ENCODE results near the gene NDST1.

The NDST1 gene

DNA sequence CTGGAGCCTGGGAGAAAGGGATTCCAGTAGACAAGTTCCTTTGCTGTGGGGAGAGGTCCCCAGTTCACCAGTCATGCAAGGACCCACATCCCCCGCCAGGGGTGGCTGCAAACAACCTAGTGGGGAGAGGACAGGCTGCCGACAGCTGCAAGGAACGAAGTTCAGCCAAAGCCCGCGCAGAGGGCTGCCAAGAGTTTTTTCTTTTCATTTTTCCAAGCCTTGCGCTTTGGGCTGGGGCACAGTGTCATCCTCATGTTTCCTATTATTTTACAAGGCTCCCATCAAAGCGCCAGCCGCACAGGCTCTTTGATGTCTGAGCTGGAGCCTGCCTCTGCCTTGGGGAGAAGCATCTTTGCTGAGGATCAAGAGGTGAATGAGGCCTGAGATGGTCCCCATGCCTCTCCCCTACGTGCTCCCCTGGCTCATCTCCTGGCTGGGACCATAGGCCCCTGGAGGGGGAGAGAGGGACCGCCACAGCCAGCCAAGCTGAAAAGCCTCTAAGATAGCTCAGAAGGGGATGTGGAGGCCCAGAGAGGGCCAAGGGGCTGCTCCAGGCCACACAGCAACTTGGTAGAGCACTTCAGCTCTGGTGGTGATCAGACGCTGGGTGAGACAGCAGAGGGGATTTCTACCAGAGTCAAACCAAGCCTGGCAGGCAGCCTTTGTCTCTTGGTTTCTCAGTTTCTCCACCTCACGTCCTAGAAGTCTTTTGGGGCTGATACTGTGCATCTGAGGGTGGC, 82.1 kb downstream of the NDST1 start:
- Histone ChIP-seq H3K9ac (ENCODE audit: low read depth, low read length) (no peak overlapping the region), H3K9me3 (ENCODE audit: control insufficient read depth, insufficient read depth, low read length) (no peaks in the 10 kb centered on the region), H3K4me1 (ENCODE audit: insufficient read depth, low read length) (peaks cover 5% of the 10 kb centered on the region; the same call in 1 of the 2 replicates), H3K36me3 (ENCODE audit: insufficient read depth, low read length) (no peaks in the 10 kb centered on the region)

DNA sequence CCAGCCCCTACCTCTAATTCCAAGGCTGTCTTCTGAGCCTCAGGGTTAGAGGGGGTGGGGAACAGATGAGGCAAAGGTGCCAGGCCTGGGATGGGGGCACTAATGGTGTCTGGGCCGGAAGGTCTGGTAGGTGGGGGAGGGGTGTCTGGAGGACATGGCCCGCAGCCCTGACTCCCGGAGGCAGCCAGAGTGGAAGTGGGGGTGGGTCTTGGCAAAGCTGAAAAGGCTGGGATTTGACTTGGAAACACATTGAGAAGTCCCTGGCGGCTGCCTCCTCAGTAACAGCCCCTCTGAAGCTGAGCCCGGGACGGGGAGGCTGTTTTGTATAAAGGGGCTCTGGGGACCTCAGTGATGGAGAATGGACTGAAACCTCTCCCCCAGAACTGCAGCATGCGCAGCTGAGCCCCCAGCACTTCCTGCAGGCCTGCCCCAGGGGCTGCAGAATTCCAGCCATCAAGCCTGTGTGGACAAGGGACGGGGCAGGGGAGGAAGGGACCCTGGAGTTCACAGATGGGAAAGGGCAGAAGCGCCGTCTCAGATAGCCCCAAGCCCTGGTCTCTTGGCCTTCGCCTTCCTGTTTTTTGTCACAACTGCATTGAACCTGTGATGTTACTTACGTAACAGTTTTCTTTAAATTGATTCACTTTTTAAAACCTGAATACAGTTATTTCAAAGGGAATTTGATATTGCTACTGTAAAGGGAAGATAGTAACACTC, 83.2 kb downstream of the NDST1 start:
- no peak overlapping the region for H3K9ac ChIP-seq (ENCODE audit: low read depth, low read length)
- H3K9me3 ChIP-seq (ENCODE audit: control insufficient read depth, insufficient read depth, low read length): no peaks in the 10 kb centered on the region
- H3K36me3 ChIP-seq (ENCODE audit: insufficient read depth, low read length): no peaks in the 10 kb centered on the region
- H3K4me1 ChIP-seq (ENCODE audit: insufficient read depth, low read length): peaks cover 13% of the 10 kb centered on the region; the same call in 1 of the 2 replicates

DNA sequence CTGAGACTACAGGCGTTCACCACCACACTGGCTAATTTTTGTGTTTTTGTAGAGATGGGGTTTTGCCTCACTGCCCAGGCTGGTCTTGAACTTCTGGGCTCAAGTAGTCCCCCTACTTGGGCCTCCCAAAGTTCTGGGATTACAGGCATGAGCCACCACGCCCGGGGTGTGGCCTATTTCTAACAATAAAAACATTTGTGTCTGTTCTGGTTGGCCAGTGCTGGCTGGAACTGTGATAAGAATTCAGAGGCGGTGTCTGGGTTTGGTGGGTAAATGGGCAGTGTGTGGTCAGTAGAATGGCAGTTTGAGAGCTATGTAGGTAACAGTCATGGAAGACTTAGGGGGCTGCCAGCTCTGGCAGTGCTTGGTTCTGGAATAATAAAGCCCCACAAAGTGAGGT, 85.7 kb downstream of the NDST1 start:
- no peaks in the 10 kb centered on the region for H3K36me3 ChIP-seq (ENCODE audit: insufficient read depth, low read length)
- no peaks in the 10 kb centered on the region for H3K9me3 ChIP-seq (ENCODE audit: control insufficient read depth, insufficient read depth, low read length)
- peaks cover 13% of the 10 kb centered on the region; the same call in 1 of the 2 replicates for H3K4me1 ChIP-seq (ENCODE audit: insufficient read depth, low read length)
- H3K9ac ChIP-seq (ENCODE audit: low read depth, low read length): no peak overlapping the region

DNA sequence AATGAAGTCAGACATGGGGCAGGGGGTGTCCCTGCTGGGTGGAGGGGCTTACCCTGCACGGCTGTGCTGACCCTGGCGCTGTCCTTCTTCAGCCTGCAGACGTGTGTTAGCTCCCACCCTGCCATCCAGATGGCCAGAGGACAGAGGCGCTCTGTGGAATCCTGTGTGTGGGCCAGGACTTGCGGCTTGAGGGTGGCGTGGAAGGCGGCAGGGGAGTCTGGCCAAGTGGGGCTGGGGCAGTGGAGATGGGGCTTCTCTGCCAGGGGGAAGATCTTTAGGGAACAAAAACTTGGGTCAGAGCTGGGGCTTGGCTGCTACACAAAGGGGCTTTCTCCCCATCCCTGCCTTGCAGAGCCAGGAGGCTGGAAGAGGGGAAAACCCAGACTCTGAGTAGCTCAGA, 86.1 kb downstream of the NDST1 start:
- Histone ChIP-seq H3K4me1 (ENCODE audit: insufficient read depth, low read length) (peaks cover 13% of the 10 kb centered on the region; the same call in 1 of the 2 replicates), H3K9me3 (ENCODE audit: control insufficient read depth, insufficient read depth, low read length) (no peaks in the 10 kb centered on the region), H3K36me3 (ENCODE audit: insufficient read depth, low read length) (no peaks in the 10 kb centered on the region), H3K9ac (ENCODE audit: low read depth, low read length) (no peak overlapping the region)

DNA sequence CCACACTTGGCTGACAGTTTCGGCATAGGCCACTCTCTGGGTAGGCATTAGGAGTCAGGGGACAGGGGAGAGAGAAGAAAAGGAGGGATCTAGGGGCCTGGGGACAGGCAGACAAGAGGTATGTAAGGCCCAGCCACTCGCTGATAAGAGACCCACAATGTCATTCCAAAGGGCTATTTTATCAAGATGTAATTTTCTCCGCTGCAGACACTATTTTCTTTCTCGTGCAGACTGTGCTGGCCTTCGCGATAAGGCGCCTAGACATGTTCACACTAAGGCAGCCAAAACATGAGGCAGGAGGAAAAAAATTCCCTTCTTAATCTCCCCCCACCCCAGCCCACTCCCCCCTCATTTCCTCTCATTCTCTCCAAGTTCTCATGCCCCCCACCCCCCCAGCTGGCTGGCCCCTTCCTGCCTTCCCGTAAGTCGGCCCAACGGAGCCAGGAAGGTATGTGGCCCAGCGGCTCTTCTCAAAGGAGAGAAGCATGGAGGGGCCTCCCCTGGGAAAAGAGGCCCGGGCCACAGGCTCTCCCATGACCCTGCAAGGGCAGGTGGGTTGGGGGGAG, 87.6 kb downstream of the NDST1 start:
- H3K9ac ChIP-seq (ENCODE audit: low read depth, low read length): no peak overlapping the region
- H3K36me3 ChIP-seq (ENCODE audit: insufficient read depth, low read length): no peaks in the 10 kb centered on the region
- H3K9me3 ChIP-seq (ENCODE audit: control insufficient read depth, insufficient read depth, low read length): no peaks in the 10 kb centered on the region
- H3K4me1 ChIP-seq (ENCODE audit: insufficient read depth, low read length): peaks cover 12% of the 10 kb centered on the region; the same call in 1 of the 2 replicates

DNA sequence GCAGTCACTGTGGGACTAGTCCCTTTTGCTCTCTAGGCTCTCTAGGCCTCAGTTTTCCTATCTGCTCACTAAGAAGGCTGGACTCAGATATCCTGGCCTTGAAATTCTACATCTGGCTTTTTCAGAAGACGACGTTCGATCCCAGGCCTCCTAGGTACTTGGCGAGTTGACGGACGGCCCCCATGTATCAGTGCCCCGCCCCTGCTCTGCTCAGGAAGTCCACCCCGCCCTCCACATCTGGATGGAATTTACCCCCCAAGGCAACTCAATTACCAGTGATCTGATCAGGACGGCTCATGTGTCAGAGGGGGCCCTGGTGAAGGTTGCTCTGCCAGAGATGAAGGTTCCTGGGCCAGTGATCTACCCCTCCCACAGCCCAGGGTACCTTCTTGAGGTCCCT, 88.4 kb downstream of the NDST1 start:
- no peaks in the 10 kb centered on the region for H3K36me3 ChIP-seq (ENCODE audit: insufficient read depth, low read length)
- peaks cover 9% of the 10 kb centered on the region; the same call in 1 of the 2 replicates for H3K4me1 ChIP-seq (ENCODE audit: insufficient read depth, low read length)
- no peaks in the 10 kb centered on the region for H3K9me3 ChIP-seq (ENCODE audit: control insufficient read depth, insufficient read depth, low read length)
- no peak overlapping the region for H3K9ac ChIP-seq (ENCODE audit: low read depth, low read length)

DNA sequence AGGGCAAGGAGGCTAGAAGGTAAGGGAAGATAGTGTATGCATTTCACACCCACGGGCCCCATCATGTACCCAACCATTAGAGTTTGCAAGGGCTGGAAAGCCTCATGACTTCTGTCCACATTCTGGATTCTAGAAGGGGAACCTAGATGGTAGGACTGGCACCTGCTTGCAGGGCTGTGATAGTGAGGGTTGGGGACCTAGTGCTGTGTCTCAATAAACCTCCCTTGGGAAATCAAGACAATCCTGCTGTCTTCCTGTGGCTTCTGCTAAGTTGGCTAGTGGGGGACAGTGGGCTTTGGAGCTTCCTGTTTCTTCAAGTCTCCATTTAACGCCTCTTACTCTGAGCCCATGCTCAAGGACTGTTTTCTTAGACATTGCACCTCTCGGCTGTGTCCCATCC, 88.9 kb downstream of the NDST1 start:
- H3K9ac ChIP-seq (ENCODE audit: low read depth, low read length): no peak overlapping the region
- H3K9me3 ChIP-seq (ENCODE audit: control insufficient read depth, insufficient read depth, low read length): no peaks in the 10 kb centered on the region
- H3K4me1 ChIP-seq (ENCODE audit: insufficient read depth, low read length): peaks cover 9% of the 10 kb centered on the region; the same call in 1 of the 2 replicates
- H3K36me3 ChIP-seq (ENCODE audit: insufficient read depth, low read length): no peaks in the 10 kb centered on the region

DNA sequence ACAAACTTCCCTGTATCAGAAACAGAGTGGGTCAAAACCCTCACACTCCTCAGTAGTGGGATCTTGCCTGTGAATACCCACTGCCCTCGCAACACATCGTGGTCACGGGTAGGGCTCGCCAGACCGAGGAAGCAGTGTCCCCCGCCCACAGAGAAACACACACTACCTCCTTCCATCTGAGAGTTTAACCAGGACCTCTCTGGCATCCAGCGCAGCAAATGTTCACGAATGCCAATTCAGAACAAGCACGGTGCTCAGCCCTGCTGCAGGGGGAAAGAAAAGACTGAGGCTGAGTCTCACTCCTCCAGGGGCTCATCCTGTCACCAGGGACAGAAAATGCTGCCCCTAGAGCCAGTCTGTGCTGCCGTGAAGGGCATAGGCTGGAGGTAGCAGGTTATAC, 90.1 kb downstream of the NDST1 start:
- H3K36me3 ChIP-seq (ENCODE audit: insufficient read depth, low read length): no peaks in the 10 kb centered on the region
- no peaks in the 10 kb centered on the region for H3K9me3 ChIP-seq (ENCODE audit: control insufficient read depth, insufficient read depth, low read length)
- H3K9ac ChIP-seq (ENCODE audit: low read depth, low read length): no peak overlapping the region
- H3K4me1 ChIP-seq (ENCODE audit: insufficient read depth, low read length): peaks cover 9% of the 10 kb centered on the region; the same call in 1 of the 2 replicates

DNA sequence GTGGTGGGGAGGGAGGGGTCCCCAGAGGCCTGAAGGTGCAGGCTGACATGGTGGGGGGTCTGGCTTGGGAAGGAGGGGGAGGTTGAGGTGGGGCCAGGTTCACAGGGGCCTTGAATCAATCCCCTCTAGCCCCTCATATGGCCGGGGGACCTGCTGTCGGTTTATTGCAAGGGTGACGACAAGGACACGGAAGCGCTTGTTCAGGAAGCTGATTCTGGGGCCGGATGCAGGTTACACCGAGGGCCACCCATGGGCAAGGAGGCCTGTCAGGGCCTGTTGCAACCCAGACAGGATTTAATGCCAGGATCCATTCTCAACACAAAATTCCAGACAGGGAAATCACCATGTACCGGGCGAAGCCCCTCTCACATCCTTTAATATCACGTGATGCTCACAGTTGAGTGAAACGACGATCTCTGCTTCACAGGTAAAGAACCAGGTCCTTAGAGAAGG, 90.9 kb downstream of the NDST1 start:
- Histone ChIP-seq H3K9me3 (ENCODE audit: control insufficient read depth, insufficient read depth, low read length) (no peaks in the 10 kb centered on the region), H3K4me1 (ENCODE audit: insufficient read depth, low read length) (peaks cover 9% of the 10 kb centered on the region; the same call in 1 of the 2 replicates), H3K36me3 (ENCODE audit: insufficient read depth, low read length) (no peaks in the 10 kb centered on the region), H3K9ac (ENCODE audit: low read depth, low read length) (no peak overlapping the region)

DNA sequence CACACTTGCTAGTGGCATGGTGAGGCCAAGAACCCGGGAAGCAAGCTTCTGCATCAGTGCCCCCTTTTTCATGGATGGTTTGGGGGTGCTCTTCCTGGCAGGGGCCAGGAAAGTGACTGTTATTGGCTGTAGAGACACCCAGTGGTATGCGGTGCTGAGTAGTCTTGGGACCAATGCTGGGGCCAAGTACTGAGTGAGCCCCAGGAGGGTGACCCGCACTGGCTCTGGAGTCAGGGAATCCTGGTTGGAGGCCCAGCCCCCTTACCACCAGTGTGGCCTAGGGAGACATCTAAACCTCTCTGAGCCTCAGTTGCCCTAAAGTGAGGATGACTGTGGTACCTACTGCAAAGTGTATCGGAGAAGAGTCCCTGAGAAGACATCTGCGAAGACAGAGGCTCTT, 91.3 kb downstream of the NDST1 start:
- peaks cover 9% of the 10 kb centered on the region; the same call in 1 of the 2 replicates for H3K4me1 ChIP-seq (ENCODE audit: insufficient read depth, low read length)
- H3K9ac ChIP-seq (ENCODE audit: low read depth, low read length): no peak overlapping the region
- H3K36me3 ChIP-seq (ENCODE audit: insufficient read depth, low read length): no peaks in the 10 kb centered on the region
- no peaks in the 10 kb centered on the region for H3K9me3 ChIP-seq (ENCODE audit: control insufficient read depth, insufficient read depth, low read length)

DNA sequence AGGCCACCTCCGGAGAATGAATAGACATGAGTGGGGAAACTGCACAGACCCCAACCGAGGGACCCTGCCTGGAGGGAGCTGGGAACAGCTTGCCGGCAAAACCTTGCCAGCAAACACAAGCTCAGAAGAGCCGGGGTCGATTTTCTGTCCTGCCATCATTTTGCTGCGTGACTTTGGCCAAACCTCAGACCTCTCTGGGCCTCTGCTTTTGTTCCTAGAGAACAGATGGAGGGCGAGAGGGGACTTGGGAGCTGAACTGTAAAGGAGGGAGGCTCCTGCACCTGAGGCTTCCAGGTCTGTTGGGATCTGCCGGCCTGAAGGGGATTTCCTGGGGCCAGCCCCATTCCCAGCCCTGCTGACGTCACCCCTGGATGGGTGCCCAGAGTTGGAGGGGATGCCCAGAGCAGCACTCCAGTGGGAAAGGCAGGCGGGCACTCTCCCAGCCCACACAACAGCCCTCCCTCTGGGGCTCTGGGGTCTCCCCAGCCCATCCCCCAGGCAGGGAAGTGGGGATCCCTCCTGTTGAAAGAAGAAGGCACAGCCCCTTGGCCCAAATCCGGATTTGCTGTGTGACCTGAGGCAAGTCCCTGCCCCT, 92.1 kb downstream of the NDST1 start:
- peaks cover 9% of the 10 kb centered on the region; the same call in 1 of the 2 replicates for H3K4me1 ChIP-seq (ENCODE audit: insufficient read depth, low read length)
- H3K9ac ChIP-seq (ENCODE audit: low read depth, low read length): no peak overlapping the region
- H3K9me3 ChIP-seq (ENCODE audit: control insufficient read depth, insufficient read depth, low read length): no peaks in the 10 kb centered on the region
- no peaks in the 10 kb centered on the region for H3K36me3 ChIP-seq (ENCODE audit: insufficient read depth, low read length)

DNA sequence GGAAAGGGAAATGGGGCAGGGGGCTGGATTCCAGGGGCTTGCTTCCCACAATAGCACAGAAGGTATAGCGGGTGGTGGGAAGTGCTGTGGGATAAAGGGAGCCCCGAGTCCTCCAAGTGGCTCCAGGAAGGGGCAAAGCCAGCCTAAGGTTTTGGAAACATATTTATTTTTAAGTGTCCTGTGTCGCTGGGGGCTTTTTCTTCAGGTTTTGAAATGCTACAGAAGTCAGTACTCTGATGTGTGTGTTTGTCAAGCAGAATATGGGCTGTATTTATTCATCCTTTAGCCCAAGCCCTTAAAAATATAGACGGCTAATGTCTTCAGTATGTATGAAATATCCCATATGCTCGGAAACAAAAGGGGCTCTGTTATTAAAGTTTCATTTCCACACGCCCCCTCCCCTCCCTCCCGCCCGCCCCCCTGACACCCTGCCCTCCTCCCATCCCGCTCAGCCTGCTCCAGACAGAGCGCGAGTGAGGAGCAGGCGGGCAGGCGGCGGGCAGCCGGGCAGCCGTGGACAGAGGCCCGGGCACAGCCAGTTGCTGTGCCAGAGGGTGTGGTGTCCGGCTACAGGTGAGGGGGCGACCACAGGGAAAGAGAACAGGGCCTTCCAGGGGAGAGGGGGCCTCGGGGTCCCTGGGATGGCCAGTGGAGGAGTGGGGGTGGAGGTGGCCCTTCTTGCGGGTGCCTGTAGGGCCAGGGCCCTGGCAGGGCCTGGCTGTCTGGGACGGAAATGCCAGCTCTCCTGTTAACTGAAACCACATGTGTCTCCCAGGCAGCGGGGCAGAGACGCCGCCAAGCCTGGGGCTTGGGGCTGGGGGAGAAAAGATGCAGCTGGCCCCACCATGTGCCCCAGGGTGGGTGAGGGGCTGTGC, 92.9 kb downstream of the NDST1 start:
- Histone ChIP-seq H3K36me3 (ENCODE audit: insufficient read depth, low read length) (no peaks in the 10 kb centered on the region), H3K9ac (ENCODE audit: low read depth, low read length) (no peak overlapping the region), H3K9me3 (ENCODE audit: control insufficient read depth, insufficient read depth, low read length) (no peaks in the 10 kb centered on the region), H3K4me1 (ENCODE audit: insufficient read depth, low read length) (peaks cover 4% of the 10 kb centered on the region; the same call in 1 of the 2 replicates)

DNA sequence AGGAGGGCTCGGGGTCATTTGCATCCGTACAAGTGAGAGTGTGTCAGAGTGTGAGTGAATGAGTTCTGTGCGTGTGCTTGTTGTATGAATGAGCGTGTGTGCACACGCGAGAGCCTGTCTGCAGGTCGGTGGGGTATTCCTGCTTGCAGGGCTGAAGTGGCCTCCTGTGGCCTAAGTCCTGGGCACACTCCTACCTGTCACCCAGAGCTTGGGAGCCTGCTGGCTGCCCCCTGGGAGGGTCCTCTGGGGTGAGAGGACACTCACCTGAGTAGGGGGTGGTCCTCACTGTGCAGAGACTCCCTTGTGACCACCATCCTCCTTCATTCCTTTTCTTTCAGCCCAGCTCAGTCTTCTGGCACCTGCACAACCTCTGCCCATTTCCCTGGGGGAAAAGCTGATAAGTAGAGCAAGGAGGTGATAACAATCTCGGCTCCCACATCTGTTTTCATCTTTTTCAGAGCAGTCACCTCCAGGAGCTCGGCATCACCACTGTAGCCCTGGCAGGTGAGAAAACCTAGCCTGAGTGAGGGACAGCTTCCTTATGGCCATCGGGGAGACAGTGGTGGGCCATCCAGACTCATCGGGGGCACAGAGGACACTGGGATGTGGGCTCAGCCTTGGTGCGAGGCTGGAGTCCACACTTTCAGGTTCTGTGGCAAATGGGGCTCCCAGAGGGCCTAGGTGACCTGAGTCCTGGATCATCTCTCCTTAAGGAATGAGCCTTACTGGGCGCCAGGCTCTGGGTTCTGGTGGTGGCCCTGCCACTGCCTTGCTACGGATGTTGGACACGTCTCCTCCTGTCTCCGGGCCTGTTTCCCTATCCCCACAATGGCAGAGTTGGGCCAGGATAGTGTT, 93.8 kb downstream of the NDST1 start:
- no peaks in the 10 kb centered on the region for H3K36me3 ChIP-seq (ENCODE audit: insufficient read depth, low read length)
- no peaks in the 10 kb centered on the region for H3K9me3 ChIP-seq (ENCODE audit: control insufficient read depth, insufficient read depth, low read length)
- no peak overlapping the region for H3K9ac ChIP-seq (ENCODE audit: low read depth, low read length)
- no peaks in the 10 kb centered on the region for H3K4me1 ChIP-seq (ENCODE audit: insufficient read depth, low read length)

Data from ES-I3 (cell line).